Stimulated activated CD8-positive, alpha-beta memory T cell treated with anti-CD3 and anti-CD28 coated beads, Interleukin-2, amount 100 ng/mL, for 1 hour (primary cell): ENCODE measurements around the gene ETDB.
"Not testable (repeated sequence)": the region's sequence is repeated elsewhere in the genome, so short reads cannot be mapped to it uniquely, and the experiment has no call there.

ENCODE experiments used
- DNase-seq, 2 donors: peaks; one replicate each; pipeline ENCODE4 v3.0.0-alpha.2; 2020; ENCODE audit warnings: low read depth in 2 of 2

The ETDB gene

DNA sequence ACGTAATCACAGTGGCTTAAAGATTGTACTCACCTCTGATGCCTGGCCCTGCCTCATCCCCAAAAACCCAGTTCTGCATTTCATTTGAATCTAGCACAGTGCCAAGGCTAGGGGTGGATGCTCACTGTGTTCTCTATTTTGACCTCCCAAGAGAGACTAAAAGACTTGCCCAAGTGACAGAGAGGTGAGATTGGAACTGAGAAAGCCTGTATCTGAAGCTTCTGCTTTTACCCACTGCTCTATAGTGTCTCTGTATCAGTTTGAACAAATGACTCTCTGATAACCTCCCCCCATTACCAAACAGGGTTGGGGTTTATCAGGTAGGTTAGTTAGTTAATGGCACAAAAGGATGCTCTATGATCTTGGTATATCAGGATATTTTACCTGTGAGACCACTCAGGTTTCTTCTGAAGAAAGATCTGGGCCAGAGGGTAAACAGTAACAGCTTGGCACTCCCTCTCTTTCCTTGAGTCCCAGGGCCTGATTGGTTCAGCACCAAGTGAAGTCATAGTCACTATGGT, at the start of gene ETDB:
Gene ETDB, minus strand, starts transcription at position 471 of the 521 bp plus-strand sequence. CDS start 1,265 bp downstream, outside the sequence.
- DNase-seq: not testable (repeated sequence)

DNA sequence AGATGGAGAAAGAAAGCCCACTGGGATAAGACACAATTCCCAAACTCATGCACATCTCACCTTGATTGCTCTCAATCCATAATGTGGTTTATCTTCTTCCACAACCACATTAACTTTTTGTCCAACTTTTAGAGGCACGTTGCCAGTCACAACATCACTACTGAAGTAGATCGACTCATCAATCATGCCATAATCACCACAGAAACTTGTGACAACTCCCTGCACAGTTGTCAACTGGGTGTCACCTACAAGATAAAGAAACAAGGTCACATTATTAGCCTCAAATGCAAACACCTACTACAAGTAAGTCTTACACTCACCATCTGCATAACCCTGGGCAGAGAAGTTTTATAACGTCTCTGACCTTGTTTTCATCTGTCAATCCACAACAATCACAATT, 49.2 kb upstream of the ETDB start:
- not testable (repeated sequence) for DNase-seq

DNA sequence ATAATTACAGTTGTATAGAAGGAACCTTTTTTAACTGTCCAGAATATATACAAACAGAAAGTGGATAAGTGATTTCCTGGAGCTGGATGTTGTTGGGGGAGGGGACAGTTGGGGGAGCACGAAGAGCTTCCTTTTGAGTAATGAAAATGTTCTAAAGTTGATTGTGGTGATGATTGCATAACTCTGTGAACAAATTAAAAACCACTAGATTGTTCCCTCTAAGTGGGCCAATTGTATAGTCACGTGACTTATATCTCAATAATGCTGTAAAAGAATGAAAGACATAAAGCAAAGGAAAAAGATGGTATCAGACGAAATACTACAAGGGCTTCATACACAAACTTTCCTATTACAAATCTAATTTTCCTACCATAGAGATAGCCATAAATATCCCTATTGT, 48.2 kb upstream of the ETDB start:
- no peak for DNase-seq

DNA sequence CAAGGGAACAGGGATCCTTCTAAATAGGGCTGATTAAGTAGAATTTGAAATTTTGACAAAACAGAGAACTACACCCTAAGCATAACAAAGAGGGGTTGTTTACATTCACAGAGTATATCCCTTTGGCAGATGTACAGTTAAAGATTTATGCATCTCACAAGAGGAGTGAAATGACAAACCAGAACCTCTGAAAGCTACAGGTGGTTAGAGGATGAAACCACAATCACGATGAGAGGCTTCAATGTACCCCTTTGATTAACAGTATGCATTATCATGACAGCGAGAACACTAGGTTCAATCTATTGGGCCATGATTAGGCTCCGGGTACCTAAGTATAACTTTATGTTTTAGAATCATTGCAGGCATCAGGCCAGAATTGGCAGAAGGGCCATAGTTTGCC, 34.4 kb upstream of the ETDB start:
- not testable (repeated sequence) for DNase-seq

DNA sequence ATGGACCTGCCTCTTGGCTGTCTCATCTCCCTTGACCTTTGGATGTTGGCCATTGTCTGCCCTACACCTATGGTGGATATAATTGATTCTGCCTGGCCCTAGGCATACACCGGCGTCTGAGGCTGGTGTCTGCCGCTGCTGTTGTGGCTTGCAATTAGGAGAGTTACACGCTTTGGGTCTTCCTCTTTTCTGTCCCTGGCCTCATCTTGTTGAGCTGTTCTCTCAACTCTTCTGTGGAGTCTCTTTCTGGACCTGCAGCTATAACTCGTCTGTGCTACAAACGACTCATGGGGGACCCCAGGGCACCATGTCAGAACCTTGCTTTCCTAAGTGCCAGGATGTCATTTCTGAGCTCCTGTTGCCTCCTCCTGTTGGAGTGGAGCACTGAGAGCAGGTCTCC, 5.8 kb upstream of the ETDB start:
- not testable (repeated sequence) for DNase-seq

DNA sequence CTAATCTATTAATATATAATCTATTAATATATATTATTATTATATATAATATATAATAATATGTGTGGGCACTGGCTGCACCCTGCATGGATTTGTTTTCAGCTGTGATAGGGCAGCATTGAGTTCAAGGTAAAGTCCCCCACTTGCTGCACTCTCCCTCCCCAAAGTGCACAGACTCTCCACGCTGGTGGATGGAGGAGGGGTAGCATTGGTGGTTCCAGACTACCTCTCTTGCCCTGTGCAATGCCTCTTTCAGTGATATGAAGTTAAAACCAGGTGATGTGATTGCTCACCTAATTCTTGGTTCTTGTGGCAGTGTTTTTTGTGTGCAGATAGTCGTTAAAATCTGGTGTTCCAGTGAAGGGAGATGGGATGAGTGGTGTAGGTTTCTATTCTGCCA, 4.3 kb downstream of the ETDB start:
- DNase-seq: not testable (repeated sequence)

DNA sequence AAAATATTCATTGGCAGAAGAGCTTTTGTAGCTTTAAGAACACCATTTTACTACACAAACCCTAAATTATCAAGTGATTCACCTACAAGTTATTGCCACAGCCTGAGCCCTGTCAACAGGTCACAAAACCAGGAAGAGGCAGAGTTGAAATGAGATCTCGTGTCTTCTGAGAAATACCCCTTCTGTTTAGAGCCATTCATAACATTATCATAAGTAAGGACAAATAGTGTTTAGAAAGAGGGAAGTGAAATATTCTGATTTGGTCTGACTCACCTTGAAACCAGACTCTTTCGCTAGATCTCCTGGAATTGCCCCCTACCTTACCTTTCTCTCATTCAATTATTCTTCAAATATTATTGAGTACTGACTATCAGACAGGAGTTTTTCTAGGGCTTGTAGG, 5.9 kb downstream of the ETDB start:
- DNase-seq: no peak

DNA sequence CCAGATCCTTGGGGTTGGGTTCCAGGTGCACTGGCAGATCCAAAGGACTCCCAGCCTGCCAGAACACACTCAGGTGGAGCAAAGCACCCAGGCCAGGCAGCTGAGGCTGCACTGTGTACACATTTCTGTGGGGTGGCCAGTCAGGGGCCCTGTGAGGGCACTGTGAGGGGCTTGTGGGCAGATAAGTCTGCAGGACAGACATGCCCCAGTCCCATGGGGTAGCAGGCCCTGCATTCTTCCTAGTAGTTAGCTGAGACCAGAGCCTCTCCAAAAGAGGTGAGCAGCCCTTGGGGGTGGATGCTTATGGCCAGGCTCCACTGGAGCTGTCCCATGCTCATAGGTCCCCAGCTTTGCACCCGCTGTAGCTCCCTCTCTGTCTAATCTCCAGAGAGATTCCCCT, 7.6 kb downstream of the ETDB start:
- DNase-seq: no peak

DNA sequence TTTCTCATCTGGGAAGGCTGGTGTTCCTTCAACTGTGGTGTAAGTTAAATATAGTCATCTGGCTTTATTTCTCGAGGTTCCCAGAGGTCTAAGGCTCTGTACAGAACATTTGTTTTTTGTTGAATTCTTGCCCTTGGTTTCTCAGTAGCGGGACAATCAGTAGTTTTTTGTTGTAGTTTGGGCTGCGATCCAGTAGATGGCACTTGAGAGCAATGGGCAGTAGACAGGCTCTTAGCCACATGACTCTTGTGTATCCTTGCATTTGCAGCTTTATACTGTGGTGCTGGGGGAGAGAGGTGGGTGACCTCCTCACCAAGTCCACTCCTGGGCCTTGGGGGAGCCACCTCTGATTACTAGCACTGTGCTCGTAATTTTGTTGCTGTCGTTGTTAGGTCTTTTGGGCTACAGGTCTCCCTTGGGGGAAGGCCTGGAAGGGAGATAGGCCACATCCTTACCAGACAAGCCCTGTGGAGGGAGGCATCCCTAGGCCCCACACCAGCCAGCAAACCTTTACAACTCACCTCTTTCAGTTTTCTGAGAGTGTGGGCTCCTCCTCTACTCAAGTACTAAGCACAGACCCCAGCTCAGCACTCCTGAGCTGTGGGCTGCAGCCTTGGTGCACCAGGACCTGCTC, 8.1 kb downstream of the ETDB start:
- DNase-seq: no peak

DNA sequence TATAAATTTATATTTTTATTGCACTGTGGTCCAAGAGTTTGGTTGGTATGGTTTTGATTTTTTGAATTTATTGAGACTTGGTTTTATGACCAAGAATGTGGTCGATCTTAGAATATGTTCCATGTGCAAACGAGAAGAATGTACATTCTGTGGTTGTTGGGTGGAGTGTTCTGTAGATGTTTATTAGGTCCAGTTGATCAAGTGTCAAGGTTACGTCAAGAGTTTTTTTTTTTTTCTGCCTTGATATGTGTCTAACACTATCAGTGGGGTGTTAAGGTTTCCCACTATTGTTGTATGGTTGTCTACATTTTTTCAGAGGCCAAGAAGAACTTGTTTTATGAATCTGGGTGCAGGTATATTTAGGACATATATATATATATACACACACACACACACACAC, 10.8 kb downstream of the ETDB start:
- DNase-seq: no peak

DNA sequence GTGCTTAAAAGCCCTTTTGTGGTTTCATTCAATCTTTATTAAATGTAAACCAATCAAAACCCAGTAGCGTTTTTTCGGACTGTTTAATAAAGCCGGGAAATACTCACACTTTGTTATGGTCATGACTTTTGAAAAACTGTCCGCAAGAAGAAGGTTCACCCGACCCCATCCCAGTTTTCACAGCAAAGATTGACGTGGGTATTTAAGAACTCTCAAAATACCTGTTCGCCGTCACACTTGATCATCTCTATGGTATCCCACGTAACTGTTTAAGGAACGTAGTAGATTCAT, 20.9 kb downstream of the ETDB start:
- DNase-seq: no peak

DNA sequence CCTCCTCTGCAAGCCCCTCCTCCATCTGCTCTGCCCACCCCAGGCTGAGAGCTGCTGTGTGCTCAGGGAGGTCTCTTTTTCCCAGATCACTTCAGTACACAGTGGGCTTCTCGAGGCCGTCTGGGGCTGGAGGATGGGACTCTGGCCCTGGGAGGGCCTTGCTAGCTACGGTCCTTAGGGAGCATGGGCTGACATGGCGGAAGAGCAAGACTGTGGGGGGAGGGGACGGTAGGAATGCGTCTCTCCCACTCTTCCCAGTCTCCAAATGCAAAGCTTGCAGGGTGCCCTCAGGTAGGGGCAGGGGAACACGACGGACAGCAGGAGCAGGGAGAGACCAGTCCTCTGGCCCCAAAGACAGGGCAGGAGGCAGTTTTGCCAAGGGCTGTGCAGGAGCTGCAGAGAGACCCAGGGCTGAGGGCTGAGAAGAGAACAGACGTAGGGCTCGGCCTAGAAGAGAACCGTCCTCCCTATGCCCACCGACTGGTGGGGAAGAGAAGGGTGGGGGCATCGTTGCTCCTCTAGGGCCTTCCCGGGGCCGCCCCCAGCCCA, 23.1 kb downstream of the ETDB start:
- not testable (repeated sequence) for DNase-seq

DNA sequence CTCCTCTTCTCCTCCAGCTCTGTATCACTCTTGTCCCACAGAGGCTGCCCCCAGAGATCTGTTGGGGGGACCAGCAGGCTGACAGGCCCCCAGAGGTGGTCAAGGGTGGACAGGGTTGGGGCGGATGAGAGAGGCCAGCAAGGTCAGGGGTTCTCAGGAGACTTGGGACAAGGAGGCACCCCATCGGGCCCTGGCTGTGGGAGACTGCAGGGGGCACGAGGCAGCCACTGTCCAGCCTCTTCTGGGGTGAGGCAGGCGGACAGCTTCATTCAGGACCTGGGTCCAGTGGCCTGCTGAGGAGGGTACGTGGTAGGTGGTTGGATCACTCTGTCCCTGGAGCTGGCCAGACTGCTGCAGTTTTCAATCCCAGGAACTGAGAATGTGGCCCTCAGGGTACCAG, 24.6 kb downstream of the ETDB start:
- no peak for DNase-seq

DNA sequence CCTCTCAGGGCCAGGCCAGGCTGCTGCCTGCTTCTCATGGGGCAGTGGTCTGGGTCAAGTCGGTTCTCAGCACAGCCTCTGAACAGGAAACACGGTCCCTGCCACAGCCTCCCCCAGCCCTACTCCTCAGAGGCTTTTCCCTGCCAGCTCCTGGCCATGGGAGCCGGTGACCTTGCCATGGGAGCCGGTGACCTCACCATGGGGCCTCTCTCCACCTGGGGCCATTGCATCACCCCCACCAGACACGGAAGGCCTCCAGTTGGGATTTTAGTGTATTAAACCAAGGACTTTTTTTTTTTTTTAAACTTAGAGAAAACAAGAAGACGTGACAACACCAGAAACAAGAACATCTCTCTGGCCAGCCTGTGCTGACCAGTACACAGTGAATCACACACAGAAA, 25.6 kb downstream of the ETDB start:
- DNase-seq: no peak

DNA sequence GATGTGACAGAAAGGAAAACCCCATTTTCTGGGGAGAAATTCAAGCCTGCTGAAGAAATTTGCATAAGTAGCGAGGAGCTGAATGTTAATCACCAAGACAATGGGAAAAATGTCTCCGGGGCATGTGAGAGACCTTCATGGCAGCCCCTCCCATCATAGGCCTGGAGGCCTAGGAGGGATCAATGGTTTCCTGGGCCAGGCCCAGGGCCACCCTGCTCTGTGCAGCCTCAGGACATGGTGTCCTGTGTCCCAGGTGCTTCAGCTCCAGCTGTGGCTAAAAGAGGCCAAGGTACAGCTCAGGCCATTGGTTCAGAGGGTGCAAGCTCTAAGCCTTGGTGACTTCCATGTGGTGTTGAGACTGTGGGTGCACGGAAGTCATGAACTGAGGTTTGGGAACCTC, 31.2 kb downstream of the ETDB start:
- DNase-seq: no peak

DNA sequence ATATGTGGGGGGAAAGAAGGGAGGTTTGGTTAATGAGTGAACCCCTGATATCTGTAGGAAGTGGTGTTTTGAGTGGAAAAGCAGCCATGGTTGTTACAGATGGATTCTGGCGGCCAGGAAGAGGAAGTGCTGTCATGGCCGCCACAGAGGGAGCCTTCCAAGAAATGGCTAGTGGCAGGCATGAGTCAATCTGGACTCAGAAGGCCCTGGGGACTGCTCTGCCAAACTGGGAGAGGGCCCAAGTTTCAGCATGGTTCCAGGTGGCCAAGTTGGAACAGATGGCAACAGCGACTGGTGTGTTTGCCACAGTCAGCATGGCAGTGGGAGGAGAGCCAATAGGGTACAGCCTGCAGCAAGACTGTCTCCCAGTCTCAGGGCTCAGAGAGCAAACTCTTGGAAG, 32.5 kb downstream of the ETDB start:
- DNase-seq: no peak

DNA sequence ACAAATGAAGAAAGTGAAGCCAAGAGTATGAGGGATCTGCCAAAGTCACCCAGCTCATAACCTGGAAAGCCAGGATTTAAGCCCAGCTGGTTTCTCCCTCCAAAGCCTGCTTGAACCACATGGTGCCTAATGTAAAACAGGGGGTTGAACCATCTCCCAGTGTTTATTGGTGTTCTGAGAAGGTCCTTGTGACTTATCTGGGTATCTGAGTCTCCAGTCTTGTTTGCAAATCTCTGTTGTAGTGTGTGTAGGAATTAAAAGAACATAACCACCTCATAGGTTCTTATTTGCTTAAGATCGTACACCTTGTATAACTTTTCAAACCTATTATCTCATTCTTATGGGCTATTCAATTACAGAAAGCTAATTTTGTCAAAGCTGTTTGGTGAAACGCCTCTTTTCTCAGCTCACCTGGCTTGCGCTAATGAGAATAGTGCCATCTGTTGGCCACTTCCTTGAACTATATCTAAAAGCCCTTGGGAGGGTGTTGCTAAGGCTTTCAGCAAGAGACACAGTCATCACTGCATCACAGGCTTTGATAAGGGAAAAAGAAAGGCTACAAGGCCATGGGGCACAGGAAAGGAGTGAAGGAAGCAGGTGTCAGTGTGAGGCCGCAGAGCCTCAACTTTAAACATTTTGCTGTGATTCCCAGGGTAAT, 34.0 kb downstream of the ETDB start:
- DNase-seq: no peak

DNA sequence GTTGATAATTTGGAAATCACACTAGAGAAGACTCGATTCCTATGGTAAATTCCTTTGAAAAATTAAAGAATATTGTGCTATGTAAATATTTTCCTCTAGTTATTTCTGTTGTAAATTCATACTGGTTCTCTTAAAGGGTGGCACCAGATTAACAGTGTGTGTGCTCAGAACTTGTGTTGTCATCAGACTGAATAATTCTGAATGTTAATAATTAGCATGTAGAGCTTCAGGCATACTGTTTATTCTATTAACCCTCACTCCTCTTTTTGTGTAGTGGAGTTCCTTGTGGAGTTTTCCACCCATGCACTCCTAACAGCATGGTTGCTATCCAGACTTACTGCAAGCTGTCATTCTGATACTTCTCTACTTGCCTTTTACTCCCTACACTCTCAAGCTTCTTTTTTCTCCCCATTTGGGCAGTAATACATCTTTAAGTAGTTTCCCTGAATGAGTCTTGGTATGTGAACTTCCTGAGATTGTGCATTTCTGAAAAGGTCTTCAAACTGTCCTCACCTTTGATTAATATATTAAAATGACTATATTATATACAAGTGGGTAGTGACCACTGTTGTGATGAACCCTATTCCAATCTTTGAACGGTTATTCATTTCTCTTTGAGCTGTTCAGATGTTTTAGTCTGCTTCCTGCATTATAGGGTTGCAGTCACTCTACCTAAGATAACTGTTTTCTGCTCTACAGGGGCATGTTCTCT, 38.5 kb downstream of the ETDB start:
- no peak for DNase-seq
